Body of pancreas (tissue), 4 donors: ENCODE results near the gene ZFC3H1. TPM values are rescaled to one million over a fixed set of nuclear protein-coding genes. Genes with fewer than 3 reads are reported as not detected.
"Not testable (repeated sequence)": the region's sequence is repeated elsewhere in the genome, so short reads cannot be mapped to it uniquely, and the experiment has no call there.

Source experiments
- ATAC-seq: fragments of 150-250 bp; one replicate; pipeline ENCODE4 v1.9.1; 2016
- DNase-seq, 4 donors: peaks; one replicate each; pipeline ENCODE4 v3.0.0-alpha.2; 2019
- H3K27ac ChIP-seq, 4 donors: fragments of 200-600 bp; sonication (generic); 1 replicate in 3 of 4; 2 replicates in 1 of 4; pipeline versions ENCODE4 v1.5.1 to v1.6.1; 2016 to 2019; ENCODE audit warnings: mild to moderate bottlenecking in 1 of 4, mixed read lengths in 1 of 4, moderate library complexity in 1 of 4
- H3K27me3 ChIP-seq, 2 donors: fragments of 200-600 bp; sonication (generic); one replicate each; pipeline ENCODE4 v1.6.0; 2016; ENCODE audit warnings: mild to moderate bottlenecking in 1 of 2
- H3K36me3 ChIP-seq, 2 donors: fragments of 200-600 bp; sonication (generic); replicated peaks in 1 of 2; 2 replicates each; pipeline ENCODE4 v1.5.1; 2016; ENCODE audit warnings: low read depth in 2 of 2; ENCODE audit not compliant: insufficient read depth in 1 of 2
- H3K4me1 ChIP-seq: fragments of 200-600 bp; sonication (generic); one replicate; pipeline ENCODE4 v1.6.0; 2016
- H3K4me3 ChIP-seq, 2 donors: fragments of 200-600 bp; sonication (generic); 1 replicate in 1 of 2; 2 replicates in 1 of 2; pipeline ENCODE4 v1.5.1; 2016 to 2019
- H3K9me3 ChIP-seq, 3 donors: fragments of 200-600 bp; sonication (generic); 1 replicate in 2 of 3; 2 replicates in 1 of 3; pipeline ENCODE4 v1.5.1; 2016
- POLR2A ChIP-seq, 3 donors: fragments of 450-650 bp; IDR thresholded peaks; one replicate each; pipeline ENCODE4 v1.6.1; 2016; ENCODE audit warnings: antibody characterized with exemption in 3 of 3, mild to moderate bottlenecking in 2 of 3
- WGBS, 2 donors: methylation state at CpG; one replicate each; pipeline ENCODE4 v1.1.5; 2017; 5-methylcytosine and 5-hydroxymethylcytosine counted together
- intact Hi-C: fragments of 100-400 bp; cut with DNase I; formaldehyde crosslinking; loops from one replicate; pipeline ENCODE4 v1.15.1; 2023
- total RNA-seq, 2 donors: library from RNA; depleted of rRNA; stranded (reverse); fragments of >200 nt; gene quantifications; one replicate each; pipeline ENCODE4 v1.1.0, GENCODE V29; 2016
- TF ChIP-seq, protein P1 (sequence below), 7 experiments: fragments of 450-650 bp in 4 of 7; fragments of 200-600 bp in 3 of 7; sonication (generic) in 3 of 7; IDR thresholded peaks; one replicate each; pipeline ENCODE4 v1.5.1; 2016 to 2019; ENCODE audit warnings: antibody characterized with exemption in 7 of 7

ZFC3H1 gene
- total RNA-seq, 2 donors from 2014 or later, result 36.1 to 116 TPM

DNA sequence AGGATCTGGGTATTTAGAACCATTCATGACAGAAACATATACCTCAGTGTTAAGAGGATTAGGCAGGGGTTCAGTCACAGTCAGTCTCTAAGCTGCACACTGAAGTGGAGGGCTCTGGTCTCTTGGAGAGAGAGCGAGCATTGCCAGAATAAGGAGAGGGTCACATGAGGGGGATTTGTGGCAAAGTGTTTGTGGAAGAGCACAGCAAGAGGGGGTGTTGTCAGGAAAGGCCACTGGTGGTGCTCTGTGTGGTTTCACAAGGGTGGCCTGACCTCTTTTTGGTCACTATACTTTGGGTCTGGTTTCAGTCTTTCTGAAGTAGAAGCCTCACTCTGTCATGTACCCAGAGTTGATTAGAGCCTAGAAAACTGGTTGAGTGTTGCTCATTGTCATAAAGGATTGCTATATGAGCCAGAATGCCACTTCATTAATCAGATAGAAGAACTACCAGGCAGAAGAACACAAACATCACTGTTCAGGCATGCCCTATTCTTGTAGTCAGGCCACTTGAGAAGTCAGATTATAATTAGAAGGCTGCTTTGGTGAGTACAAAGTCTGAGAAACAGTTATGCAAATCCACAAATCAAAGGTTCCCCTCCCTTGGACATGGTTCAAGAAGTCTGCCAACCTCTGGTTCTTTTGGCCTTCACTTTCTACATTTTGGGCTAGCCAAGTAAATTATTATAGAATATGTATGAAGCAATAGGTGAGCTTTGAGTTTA lies 30.6 kb upstream of the ZFC3H1 start:
- no peaks in the 10 kb centered on the region for H3K27me3 ChIP-seq
- H3K9me3 ChIP-seq, result no peaks in the 10 kb centered on the region
- intact Hi-C loops, result no loop called here
- DNase-seq, result peak in 1 of 4 donors; percentile 33
- H3K27ac ChIP-seq, result peak overlapping the region in 2 of 4 donors; percentile 14 to 16
- WGBS, 2 donors, result 94 to 100% methylated on average over 1 of the region's 1 CpG
- ATAC-seq, result peak; percentile 39
- H3K4me3 ChIP-seq, result no peak overlapping the region
- H3K4me1 ChIP-seq, result peaks cover 19% of the 10 kb centered on the region
- H3K36me3 ChIP-seq, result peaks cover 3 to 5% of the 10 kb centered on the region in 2 donors
- TF ChIP-seq POLR2A (IDR thresholded peaks at IDR 0.05), result no peak
- TF ChIP-seq, protein P1, sequence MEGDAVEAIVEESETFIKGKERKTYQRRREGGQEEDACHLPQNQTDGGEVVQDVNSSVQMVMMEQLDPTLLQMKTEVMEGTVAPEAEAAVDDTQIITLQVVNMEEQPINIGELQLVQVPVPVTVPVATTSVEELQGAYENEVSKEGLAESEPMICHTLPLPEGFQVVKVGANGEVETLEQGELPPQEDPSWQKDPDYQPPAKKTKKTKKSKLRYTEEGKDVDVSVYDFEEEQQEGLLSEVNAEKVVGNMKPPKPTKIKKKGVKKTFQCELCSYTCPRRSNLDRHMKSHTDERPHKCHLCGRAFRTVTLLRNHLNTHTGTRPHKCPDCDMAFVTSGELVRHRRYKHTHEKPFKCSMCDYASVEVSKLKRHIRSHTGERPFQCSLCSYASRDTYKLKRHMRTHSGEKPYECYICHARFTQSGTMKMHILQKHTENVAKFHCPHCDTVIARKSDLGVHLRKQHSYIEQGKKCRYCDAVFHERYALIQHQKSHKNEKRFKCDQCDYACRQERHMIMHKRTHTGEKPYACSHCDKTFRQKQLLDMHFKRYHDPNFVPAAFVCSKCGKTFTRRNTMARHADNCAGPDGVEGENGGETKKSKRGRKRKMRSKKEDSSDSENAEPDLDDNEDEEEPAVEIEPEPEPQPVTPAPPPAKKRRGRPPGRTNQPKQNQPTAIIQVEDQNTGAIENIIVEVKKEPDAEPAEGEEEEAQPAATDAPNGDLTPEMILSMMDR (IDR thresholded peaks at IDR 0.05), result no peak

DNA sequence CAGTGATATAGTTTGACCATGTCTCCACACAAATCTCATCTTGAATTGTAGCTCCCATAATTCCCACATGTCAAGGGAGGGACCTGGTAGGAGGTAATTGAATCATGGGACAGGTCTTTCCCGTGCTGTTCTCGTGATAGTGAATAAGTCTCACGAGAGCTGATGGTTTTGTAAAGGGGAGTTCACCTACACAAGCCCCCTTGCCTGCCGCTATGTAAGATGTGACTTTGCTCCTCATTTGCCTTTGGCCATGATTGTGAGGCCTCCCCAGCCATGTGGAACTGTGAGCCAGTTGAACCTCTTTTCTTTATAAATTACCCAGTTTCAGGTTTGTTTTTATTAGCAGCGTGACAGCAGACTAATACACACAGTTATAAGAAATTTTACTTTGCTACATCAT lies 30.0 kb upstream of the ZFC3H1 start:
- peaks cover 25% of the 10 kb centered on the region for H3K4me1 ChIP-seq
- H3K9me3 ChIP-seq, intact Hi-C loops, H3K27ac ChIP-seq, H3K36me3 ChIP-seq, ATAC-seq, H3K27me3 ChIP-seq, H3K4me3 ChIP-seq, DNase-seq: not testable (repeated sequence)
- WGBS, 2 donors, result 93 to 95% methylated on average over 5 of the region's 5 CpGs

DNA sequence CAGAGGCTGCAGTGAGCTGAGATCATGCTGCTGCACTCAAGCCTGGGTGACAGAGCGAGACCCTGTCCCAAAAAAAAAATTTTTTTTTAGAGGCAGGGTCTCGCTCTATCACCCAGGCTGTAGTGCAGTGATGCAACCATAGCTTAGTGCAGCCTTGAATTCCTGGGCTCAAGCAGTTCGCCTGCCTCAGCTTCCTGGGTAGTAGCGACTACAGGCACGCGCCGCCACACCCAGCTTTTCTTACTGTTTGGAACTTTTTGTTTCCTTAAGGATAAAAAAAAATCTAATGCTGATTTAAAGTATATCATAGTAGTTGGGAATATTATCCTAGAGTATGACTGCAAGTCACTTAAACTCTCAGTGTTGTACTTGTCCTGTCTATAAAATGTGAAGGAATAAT lies 29.5 kb upstream of the ZFC3H1 start:
- 96 to 99% methylated on average over 7 of the region's 7 CpGs for WGBS, 2 donors
- DNase-seq (no peak), ATAC-seq (no peak)
- H3K9me3 ChIP-seq, result no peaks in the 10 kb centered on the region
- no peaks in the 10 kb centered on the region for H3K36me3 ChIP-seq
- H3K4me3 ChIP-seq, result no peak overlapping the region
- no peak for TF ChIP-seq POLR2A (IDR thresholded peaks at IDR 0.05)
- TF ChIP-seq, protein P1 (IDR thresholded peaks at IDR 0.05), result no peak
- H3K27me3 ChIP-seq, result no peaks in the 10 kb centered on the region
- intact Hi-C loops, result no loop called here
- H3K4me1 ChIP-seq, result peaks cover 30% of the 10 kb centered on the region
- H3K27ac ChIP-seq, result no peak overlapping the region

DNA sequence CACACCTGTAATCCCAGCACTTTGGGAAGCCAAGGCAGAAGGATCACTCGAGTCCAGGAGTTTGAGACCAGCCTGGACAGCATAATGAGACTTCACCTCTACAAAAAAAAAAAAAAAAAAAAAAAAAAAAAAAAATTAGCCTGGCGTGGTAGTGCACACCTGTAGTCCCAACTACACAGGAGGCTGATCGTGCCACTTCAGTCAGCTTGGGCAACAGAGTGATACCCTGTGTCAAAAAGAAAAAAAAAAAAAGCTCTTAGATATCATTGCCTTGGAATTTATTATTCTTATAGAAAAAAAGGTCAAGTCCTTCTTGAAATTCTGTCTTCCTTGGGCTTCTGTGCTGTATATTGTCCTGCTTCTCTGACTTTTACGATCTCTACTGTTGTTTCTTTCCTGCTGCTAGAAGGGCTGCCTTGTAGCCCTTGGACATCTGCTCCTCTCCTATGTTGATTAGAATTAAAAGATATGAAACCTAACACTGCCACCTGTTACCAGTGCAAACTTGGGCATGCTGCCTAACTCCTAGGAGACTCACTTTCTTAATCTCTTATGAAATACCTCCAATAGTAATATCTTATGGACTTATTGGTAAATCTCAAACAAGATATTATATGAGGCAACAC lies 28.0 kb upstream of the ZFC3H1 start:
- peak; percentile 50 to 79 (median 62) for DNase-seq
- no peaks in the 10 kb centered on the region for H3K9me3 ChIP-seq

DNA sequence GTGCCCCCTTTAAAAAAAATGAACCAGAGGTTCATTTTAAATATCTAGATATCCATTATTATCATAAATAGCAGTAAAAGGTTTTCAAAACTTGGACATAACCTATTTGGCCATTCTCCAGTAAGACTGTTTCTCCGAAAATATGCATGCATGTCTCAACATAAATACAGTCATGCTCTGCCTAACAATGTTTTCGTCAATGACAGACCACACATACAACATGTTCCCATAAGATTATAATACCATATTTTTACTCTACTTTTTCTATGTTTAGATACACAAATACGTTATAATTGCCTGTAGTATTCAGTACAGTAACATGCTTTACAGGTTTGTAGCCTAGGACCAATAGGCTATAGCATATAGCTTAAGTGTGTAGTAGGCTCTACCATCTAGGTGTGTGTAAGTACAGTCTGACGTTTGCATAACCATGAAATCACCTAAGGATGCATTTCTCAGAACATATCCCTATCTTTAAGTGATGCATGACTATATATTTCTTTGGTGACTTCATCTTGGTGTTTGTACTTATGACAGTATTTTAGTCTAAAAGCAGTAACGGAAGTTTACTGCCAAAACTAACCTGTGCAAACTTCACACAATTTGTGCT lies 25.4 kb upstream of the ZFC3H1 start:
- TF ChIP-seq, protein P1 (IDR thresholded peaks at IDR 0.05), result no peak
- TF ChIP-seq POLR2A (IDR thresholded peaks at IDR 0.05), result no peak
- DNase-seq (no peak), ATAC-seq (no peak)
- Histone ChIP-seq H3K27me3 (no peaks in the 10 kb centered on the region), H3K4me1 (peaks cover 40% of the 10 kb centered on the region), H3K27ac (no peak overlapping the region), H3K4me3 (no peak overlapping the region), H3K36me3 (no peaks in the 10 kb centered on the region), H3K9me3 (no peaks in the 10 kb centered on the region)
- intact Hi-C loops, result no loop called here
- 52 to 57% methylated on average over 5 of the region's 5 CpGs for WGBS, 2 donors

More for the DNA sequence above, 28.0 kb upstream of the ZFC3H1 start:
- ATAC-seq, result peak; percentile 76
- 36 to 37% methylated on average over 4 of the region's 4 CpGs for WGBS, 2 donors
- no peak for TF ChIP-seq POLR2A (IDR thresholded peaks at IDR 0.05)
- TF ChIP-seq, protein P1 (IDR thresholded peaks at IDR 0.05), result no peak
- intact Hi-C loops, result no loop called here
- Histone ChIP-seq H3K36me3 (no peaks in the 10 kb centered on the region), H3K4me3 (no peak overlapping the region), H3K27ac (peak overlapping the region in 3 of 4 donors; percentile 36 to 76 (median 56)), H3K27me3 (no peaks in the 10 kb centered on the region), H3K4me1 (peaks cover 42% of the 10 kb centered on the region)

DNA sequence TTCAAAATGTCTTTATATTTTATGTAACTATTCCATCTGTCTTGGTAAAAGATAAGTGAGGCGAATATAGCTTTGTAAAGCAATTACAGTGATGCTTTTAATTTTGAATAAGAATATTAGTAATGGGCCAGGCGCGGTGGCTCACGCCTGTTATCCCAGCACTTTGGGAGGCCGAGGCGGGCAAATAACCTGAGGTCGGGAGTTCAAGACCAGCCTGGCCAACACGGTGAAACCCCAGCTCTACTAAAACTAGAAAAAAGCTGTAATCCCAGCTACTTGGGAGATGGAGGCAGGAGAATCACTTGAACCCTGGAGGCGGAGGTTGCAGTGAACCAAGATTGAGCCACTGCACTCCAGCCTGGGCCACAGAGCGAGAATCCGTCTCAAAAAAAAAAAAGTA lies 23.5 kb upstream of the ZFC3H1 start:
- H3K36me3 ChIP-seq, DNase-seq, H3K4me3 ChIP-seq, H3K27me3 ChIP-seq, H3K9me3 ChIP-seq, ATAC-seq, intact Hi-C loops: not testable (repeated sequence)
- WGBS, 2 donors, result 84 to 87% methylated on average over 11 of the region's 11 CpGs
- Histone ChIP-seq H3K27ac (peak overlapping the region in 1 of 4 donors; percentile 96), H3K4me1 (peaks cover 38% of the 10 kb centered on the region)
